ENCODE measurements around the gene C1QTNF12.

GRCh38 chr1:1254667-1254998 is 8.1 kb upstream of the C1QTNF12 start:
- TF ChIP-seq CTCF (IDR thresholded peaks at IDR 0.05) (no peak), POLR2AphosphoS5 (IDR thresholded peaks at IDR 0.05) (no peak)

Data from breast epithelium (tissue), 3 donors.